ENCODE data around the gene CALCOCO2.

Gene CALCOCO2

GRCh38 chr17:48800626-48801217 is 30.1 kb upstream of the CALCOCO2 start:
- no peak overlapping the region for H3K4me3 ChIP-seq (ENCODE audit: low read depth, low read length)
- H4K12ac ChIP-seq (ENCODE audit: low read depth, low read length) = no peak overlapping the region
- no peak overlapping the region for H3K27ac ChIP-seq (ENCODE audit: low read depth, low read length)
- H2BK5ac ChIP-seq (ENCODE audit: low read depth, low read length, poor library complexity) = no peak overlapping the region
- H3K23ac ChIP-seq (ENCODE audit: low read length) = no peak overlapping the region
- H2BK12ac ChIP-seq (ENCODE audit: low read length) = no peak overlapping the region
- DNase-seq = no peak
- no peak overlapping the region for H4K8ac ChIP-seq (ENCODE audit: low read depth, low read length)
- H3K79me1 ChIP-seq (ENCODE audit: low read length) = no peaks in the 10 kb centered on the region
- H4K91ac ChIP-seq (ENCODE audit: low read depth, low read length) = no peak overlapping the region
- no peak overlapping the region for H2AK5ac ChIP-seq (ENCODE audit: low read length)
- H3K36me3 ChIP-seq (ENCODE audit: control insufficient read depth in 1 of 2, insufficient read depth in 2 of 2, low read length in 2 of 2) = no peaks in the 10 kb centered on the region
- no peak overlapping the region for H3K4me2 ChIP-seq (ENCODE audit: low read length)
- no peak overlapping the region for H3K9ac ChIP-seq (ENCODE audit: low read length)
- H3K4ac ChIP-seq (ENCODE audit: low read depth, low read length) = no peak overlapping the region
- H3K79me2 ChIP-seq (ENCODE audit: control insufficient read depth, insufficient read depth, low read length, poor library complexity) = no peaks in the 10 kb centered on the region
- no CpG with 5 or more reads among the region's 5 CpGs for WGBS (ENCODE audit: extremely low coverage, insufficient coverage, insufficient read length)
- H2BK120ac ChIP-seq (ENCODE audit: insufficient read depth, low read length, poor library complexity) = no peak overlapping the region
- no peaks in the 10 kb centered on the region for H3K9me3 ChIP-seq (ENCODE audit: insufficient read depth, low read depth, low read length)
- no peaks in the 10 kb centered on the region for H3K27me3 ChIP-seq (ENCODE audit: insufficient read depth, low read length)
- no peak overlapping the region for H3K14ac ChIP-seq (ENCODE audit: low read length)
- H2AFZ ChIP-seq (ENCODE audit: insufficient read depth, low read length, poor library complexity) = no peak overlapping the region
- H3K4me1 ChIP-seq (ENCODE audit: control insufficient read depth in 1 of 2, insufficient read depth in 2 of 2, low read length in 2 of 2) = no peaks in the 10 kb centered on the region
- H3K18ac ChIP-seq (ENCODE audit: low read length) = no peak overlapping the region

DNA sequence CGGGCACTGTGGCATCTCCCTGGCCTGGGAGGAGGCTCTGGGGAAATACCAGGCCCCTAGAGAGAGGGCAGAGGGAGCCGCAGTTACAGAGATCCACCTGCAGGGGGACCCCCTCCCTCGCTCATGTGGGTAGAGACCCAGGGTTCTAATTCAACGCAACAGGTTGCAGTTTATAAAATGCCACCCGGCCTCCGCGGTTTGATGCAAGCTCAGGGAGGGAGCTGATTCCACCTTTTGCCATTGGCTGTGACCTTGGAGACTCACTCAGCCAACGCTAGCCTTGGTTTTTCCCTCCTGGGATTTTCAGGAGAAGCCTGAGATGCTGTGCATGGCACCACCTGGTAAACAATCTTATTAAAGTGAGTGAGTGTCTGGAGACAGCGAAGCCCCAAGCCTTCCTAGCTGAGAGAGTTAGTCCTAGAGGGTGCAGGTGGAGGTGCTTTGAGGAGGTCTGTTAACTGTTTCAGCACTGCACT is 25.9 kb upstream of the CALCOCO2 start:
- H3K4me1 ChIP-seq (ENCODE audit: control insufficient read depth in 1 of 2, insufficient read depth in 2 of 2, low read length in 2 of 2) = no peaks in the 10 kb centered on the region
- no peak overlapping the region for H3K4me2 ChIP-seq (ENCODE audit: low read length)
- H3K79me1 ChIP-seq (ENCODE audit: low read length) = no peaks in the 10 kb centered on the region
- no peaks in the 10 kb centered on the region for H3K36me3 ChIP-seq (ENCODE audit: control insufficient read depth in 1 of 2, insufficient read depth in 2 of 2, low read length in 2 of 2)
- no peak overlapping the region for H3K18ac ChIP-seq (ENCODE audit: low read length)
- H2AFZ ChIP-seq (ENCODE audit: insufficient read depth, low read length, poor library complexity) = no peak overlapping the region
- no peaks in the 10 kb centered on the region for H3K27me3 ChIP-seq (ENCODE audit: insufficient read depth, low read length)
- H4K91ac ChIP-seq (ENCODE audit: low read depth, low read length) = no peak overlapping the region
- no peak overlapping the region for H4K12ac ChIP-seq (ENCODE audit: low read depth, low read length)
- WGBS (ENCODE audit: extremely low coverage, insufficient coverage, insufficient read length) = no CpG with 5 or more reads among the region's 9 CpGs
- no peak overlapping the region for H3K4me3 ChIP-seq (ENCODE audit: low read depth, low read length)
- DNase-seq = peak; percentile 29 to 75
- no peak overlapping the region for H2BK120ac ChIP-seq (ENCODE audit: insufficient read depth, low read length, poor library complexity)
- H3K27ac ChIP-seq (ENCODE audit: low read depth, low read length) = no peak overlapping the region
- no peak overlapping the region for H3K4ac ChIP-seq (ENCODE audit: low read depth, low read length)
- H4K8ac ChIP-seq (ENCODE audit: low read depth, low read length) = no peak overlapping the region
- no peaks in the 10 kb centered on the region for H3K79me2 ChIP-seq (ENCODE audit: control insufficient read depth, insufficient read depth, low read length, poor library complexity)
- H2BK12ac ChIP-seq (ENCODE audit: low read length) = no peak overlapping the region
- H3K9me3 ChIP-seq (ENCODE audit: insufficient read depth, low read depth, low read length) = no peaks in the 10 kb centered on the region
- H2AK5ac ChIP-seq (ENCODE audit: low read length) = no peak overlapping the region
- no peak overlapping the region for H2BK5ac ChIP-seq (ENCODE audit: low read depth, low read length, poor library complexity)
- no peak overlapping the region for H3K23ac ChIP-seq (ENCODE audit: low read length)
- no peak overlapping the region for H3K9ac ChIP-seq (ENCODE audit: low read length)
- H3K14ac ChIP-seq (ENCODE audit: low read length) = no peak overlapping the region

GRCh38 chr17:48809182-48809581 is 21.7 kb upstream of the CALCOCO2 start:
- WGBS (ENCODE audit: extremely low coverage, insufficient coverage, insufficient read length) = no CpG with 5 or more reads among the region's 4 CpGs
- no peaks in the 10 kb centered on the region for H3K79me1 ChIP-seq (ENCODE audit: low read length)
- no peaks in the 10 kb centered on the region for H3K27me3 ChIP-seq (ENCODE audit: insufficient read depth, low read length)
- no peak overlapping the region for H4K12ac ChIP-seq (ENCODE audit: low read depth, low read length)
- H3K9me3 ChIP-seq (ENCODE audit: insufficient read depth, low read depth, low read length) = no peaks in the 10 kb centered on the region
- DNase-seq = no peak
- no peak overlapping the region for H3K23ac ChIP-seq (ENCODE audit: low read length)
- H3K4me1 ChIP-seq (ENCODE audit: control insufficient read depth in 1 of 2, insufficient read depth in 2 of 2, low read length in 2 of 2) = no peaks in the 10 kb centered on the region
- H4K8ac ChIP-seq (ENCODE audit: low read depth, low read length) = no peak overlapping the region
- no peaks in the 10 kb centered on the region for H3K79me2 ChIP-seq (ENCODE audit: control insufficient read depth, insufficient read depth, low read length, poor library complexity)
- H4K91ac ChIP-seq (ENCODE audit: low read depth, low read length) = no peak overlapping the region
- no peaks in the 10 kb centered on the region for H3K36me3 ChIP-seq (ENCODE audit: control insufficient read depth in 1 of 2, insufficient read depth in 2 of 2, low read length in 2 of 2)
- no peak overlapping the region for H3K4ac ChIP-seq (ENCODE audit: low read depth, low read length)
- no peak overlapping the region for H2BK5ac ChIP-seq (ENCODE audit: low read depth, low read length, poor library complexity)
- H2AK5ac ChIP-seq (ENCODE audit: low read length) = no peak overlapping the region
- no peak overlapping the region for H2BK120ac ChIP-seq (ENCODE audit: insufficient read depth, low read length, poor library complexity)
- H3K27ac ChIP-seq (ENCODE audit: low read depth, low read length) = no peak overlapping the region
- no peak overlapping the region for H3K4me2 ChIP-seq (ENCODE audit: low read length)
- H3K9ac ChIP-seq (ENCODE audit: low read length) = no peak overlapping the region
- no peak overlapping the region for H2AFZ ChIP-seq (ENCODE audit: insufficient read depth, low read length, poor library complexity)
- no peak overlapping the region for H3K14ac ChIP-seq (ENCODE audit: low read length)
- H3K4me3 ChIP-seq (ENCODE audit: low read depth, low read length) = no peak overlapping the region
- no peak overlapping the region for H2BK12ac ChIP-seq (ENCODE audit: low read length)
- no peak overlapping the region for H3K18ac ChIP-seq (ENCODE audit: low read length)

DNA sequence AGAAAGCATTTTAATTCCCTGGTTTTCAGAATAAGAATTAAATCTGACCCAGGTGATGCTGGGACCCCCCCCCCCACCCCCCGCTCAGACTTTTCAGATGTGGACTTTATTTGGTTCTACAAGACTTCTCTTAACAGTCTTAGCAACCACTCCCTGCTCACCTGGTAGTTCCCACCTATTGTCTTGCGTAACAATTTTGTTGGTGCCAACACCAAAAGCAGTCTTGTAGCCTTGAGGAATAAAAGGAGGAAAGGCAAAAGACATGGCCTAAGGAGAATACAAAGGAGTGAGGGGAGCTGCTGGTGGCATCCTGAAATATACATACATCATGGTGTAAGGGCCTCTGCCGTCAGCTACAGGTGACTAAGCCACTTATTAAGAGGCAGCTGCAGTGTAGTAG is 18.8 kb upstream of the CALCOCO2 start:
- no peaks in the 10 kb centered on the region for H3K36me3 ChIP-seq (ENCODE audit: control insufficient read depth in 1 of 2, insufficient read depth in 2 of 2, low read length in 2 of 2)
- H3K9ac ChIP-seq (ENCODE audit: low read length) = no peak overlapping the region
- H3K4ac ChIP-seq (ENCODE audit: low read depth, low read length) = no peak overlapping the region
- no peak overlapping the region for H3K18ac ChIP-seq (ENCODE audit: low read length)
- H2AFZ ChIP-seq (ENCODE audit: insufficient read depth, low read length, poor library complexity) = no peak overlapping the region
- H4K8ac ChIP-seq (ENCODE audit: low read depth, low read length) = no peak overlapping the region
- no CpG with 5 or more reads among the region's 3 CpGs for WGBS (ENCODE audit: extremely low coverage, insufficient coverage, insufficient read length)
- H2AK5ac ChIP-seq (ENCODE audit: low read length) = no peak overlapping the region
- H3K27me3 ChIP-seq (ENCODE audit: insufficient read depth, low read length) = peaks cover 6% of the 10 kb centered on the region
- no peak overlapping the region for H3K4me3 ChIP-seq (ENCODE audit: low read depth, low read length)
- no peaks in the 10 kb centered on the region for H3K79me1 ChIP-seq (ENCODE audit: low read length)
- no peak for DNase-seq
- no peak overlapping the region for H2BK5ac ChIP-seq (ENCODE audit: low read depth, low read length, poor library complexity)
- no peaks in the 10 kb centered on the region for H3K79me2 ChIP-seq (ENCODE audit: control insufficient read depth, insufficient read depth, low read length, poor library complexity)
- no peak overlapping the region for H3K27ac ChIP-seq (ENCODE audit: low read depth, low read length)
- H3K4me1 ChIP-seq (ENCODE audit: control insufficient read depth in 1 of 2, insufficient read depth in 2 of 2, low read length in 2 of 2) = peaks cover 2 to 3% of the 10 kb centered on the region in 2 experiments
- no peak overlapping the region for H2BK12ac ChIP-seq (ENCODE audit: low read length)
- H4K12ac ChIP-seq (ENCODE audit: low read depth, low read length) = no peak overlapping the region
- H4K91ac ChIP-seq (ENCODE audit: low read depth, low read length) = no peak overlapping the region
- no peak overlapping the region for H3K4me2 ChIP-seq (ENCODE audit: low read length)
- no peak overlapping the region for H3K14ac ChIP-seq (ENCODE audit: low read length)
- no peak overlapping the region for H3K23ac ChIP-seq (ENCODE audit: low read length)
- no peak overlapping the region for H2BK120ac ChIP-seq (ENCODE audit: insufficient read depth, low read length, poor library complexity)
- H3K9me3 ChIP-seq (ENCODE audit: insufficient read depth, low read depth, low read length) = no peaks in the 10 kb centered on the region

Measured in trophoblast cell (in vitro differentiated cells and primary cell).